ENCODE results near the gene GPR3. TPM values are rescaled to one million over a fixed set of nuclear protein-coding genes. Genes with fewer than 3 reads are reported as not detected.

Gene GPR3
- total and polyA plus RNA-seq, 2 donors (not counting 3 experiments of a cell fraction or from before 2014, with no cell fraction given) = 1.8 TPM

- ChIA-PET CTCF (interaction anchor here (0.7 to 1.6 kb wide), 4 partner anchors 9 to 17 kb away, joined by 3 to 7 read pairs (median 3); partner anchors contain the start of gene MAP3K6), POLR2A (interaction anchor here (0.6 kb wide), 2 partner anchors 64 to 328 kb away, joined by 3 to 6 read pairs; no protein-coding TSS in a partner anchor)
- intact Hi-C loops (cut with micrococcal nuclease) = no loop called here
- Histone ChIP-seq H3K79me2 (ENCODE audit: control insufficient read depth, insufficient read depth, low read length) (no peaks in the 10 kb centered on the region), H3K9me3 (replicated peaks; ENCODE audit: control insufficient read depth, insufficient read depth, low read length) (no peaks in the 10 kb centered on the region), H3K36me3 (ENCODE audit: control insufficient read depth in 2 of 2, extremely low read depth in 1 of 2, insufficient read depth in 2 of 2, low read length in 2 of 2) (no peaks in the 10 kb centered on the region), H3K27me3 (ENCODE audit: control insufficient read depth in 2 of 2, insufficient read depth in 2 of 2, low read length in 2 of 2) (peaks cover 0 to 3% of the 10 kb centered on the region in 2 experiments), H3K4me2 (ENCODE audit: insufficient read depth, low read length) (no peak overlapping the region), H3K4me1 (ENCODE audit: control insufficient read depth, extremely low read depth, insufficient read depth, low read length) (no peaks in the 10 kb centered on the region), H3K27ac (ENCODE audit: insufficient read depth, low read depth, low read length) (no peak overlapping the region), H3K9me1 (replicated peaks; ENCODE audit: control insufficient read depth, extremely low read depth, insufficient read depth, low read length) (no peaks in the 10 kb centered on the region), H3K4me3 (replicated peaks in 1 of 3; ENCODE audit: insufficient read depth in 1 of 3, low read depth in 1 of 3, low read length in 3 of 3) (no peak overlapping the region), H2AFZ (ENCODE audit: low read depth, low read length) (no peak overlapping the region), H4K20me1 (replicated peaks; ENCODE audit: control insufficient read depth, extremely low read depth, insufficient read depth, low read length) (no peaks in the 10 kb centered on the region), H3K9ac (replicated peaks; ENCODE audit: extremely low read depth, insufficient read depth, low read length) (no peak overlapping the region)
- no peak for FAIRE-seq
- TF ChIP-seq POLR2AphosphoS5 (IDR thresholded peaks at IDR 0.05; ENCODE audit: insufficient read depth, low read depth, low read length) (no peak), EZH2 (IDR thresholded peaks at IDR 0.05; ENCODE audit: borderline replicate concordance, low read depth, low read length, severe bottlenecking) (no peak), CTCF (IDR thresholded peaks at IDR 0.05; ENCODE audit: extremely low read depth in 1 of 2, insufficient read depth in 1 of 2, low read depth in 1 of 2, low read length in 2 of 2) (no peak), MYC (IDR thresholded peaks at IDR 0.05; ENCODE audit: low read depth, low read length) (no peak), GATA2 (IDR thresholded peaks at IDR 0.05; ENCODE audit: insufficient read depth, insufficient read length, low read depth, low read length) (no peak), MAX (IDR thresholded peaks at IDR 0.05; ENCODE audit: insufficient read depth, insufficient read length) (no peak), POLR2A (IDR thresholded peaks at IDR 0.05; ENCODE audit: low read depth, low read length) (no peak), FOS (IDR thresholded peaks at IDR 0.05; ENCODE audit: borderline replicate concordance, insufficient read depth, low read length) (no peak), JUN (IDR thresholded peaks at IDR 0.05; ENCODE audit: borderline replicate concordance, insufficient read depth, insufficient read length, low read depth) (no peak)
- DNase-seq (ENCODE audit: low read depth, low spot score) = no peak
- no TSS peak for BruUV-seq (replicated peaks)
- dilution Hi-C loops (cut with MboI; ENCODE audit: extremely low pct_ligation_motif_present, low sequenced_read_pairs) = no loop called here
Measured at GRCh38 chr1:27377760-27378495, 14.5 kb upstream of the GPR3 start.
